Myometrial cell (primary cell): ENCODE results near the gene SLC13A1. TPM values are rescaled to one million over a fixed set of nuclear protein-coding genes. Genes with fewer than 3 reads are reported as not detected.

Experiments
- total RNA-seq: library from RNA; depleted of rRNA; stranded (reverse); fragments of >200 nt; gene quantifications from 2 replicates; pipeline ENCODE4 v1.2.3, GENCODE V29; 2015

The SLC13A1 gene
- not detected in 2 replicates for total RNA-seq

GRCh38 chr7:123199883-123200282, at the start of gene SLC13A1:
SLC13A1 (minus strand) TSS chr7:123199969; CDS start chr7:123199946, 23 bp downstream.

Other genes with a start within 250 kb of the SLC13A1 start
- not detected in 2 replicates for gene TAS2R16, start 204.3 kb downstream of the SLC13A1 start, total RNA-seq